ENCODE measurements around the gene KLHL3.

GRCh38 chr5:137753691-137754187 lies 17.9 kb upstream of the KLHL3 start:
- no peak for TF ChIP-seq CTCF (IDR thresholded peaks at IDR 0.05; ENCODE audit: insufficient read depth, low read depth, low read length)
- TF ChIP-seq EZH2 (IDR thresholded peaks at IDR 0.05; ENCODE audit: insufficient read depth, low read length), result no peak

Measured in astrocyte (in vitro differentiated cells and primary cell).